T47D (cell line): ENCODE results near the gene WDR27.

ENCODE experiments used
- DNase-seq, 2 experiments: peaks; one replicate each; pipeline versions ENCODE4 v3.0.0 to v3.0.0-alpha.2; 2011 to 2012; ENCODE audit warnings: low read depth in 1 of 2, low spot score in 1 of 2
- JUND ChIP-seq: IDR thresholded peaks from 2 replicates; pipeline ENCODE4 v1.6.1; 2012; ENCODE audit warnings: low read depth
- in situ Hi-C: cut with HindIII; loops from 2 replicates; pipeline ENCODE4 v1.10.0; 2016; ENCODE audit warnings: low sequenced_read_pairs, low pct_unique_long_range_greater_than_20kb

The WDR27 gene

DNA sequence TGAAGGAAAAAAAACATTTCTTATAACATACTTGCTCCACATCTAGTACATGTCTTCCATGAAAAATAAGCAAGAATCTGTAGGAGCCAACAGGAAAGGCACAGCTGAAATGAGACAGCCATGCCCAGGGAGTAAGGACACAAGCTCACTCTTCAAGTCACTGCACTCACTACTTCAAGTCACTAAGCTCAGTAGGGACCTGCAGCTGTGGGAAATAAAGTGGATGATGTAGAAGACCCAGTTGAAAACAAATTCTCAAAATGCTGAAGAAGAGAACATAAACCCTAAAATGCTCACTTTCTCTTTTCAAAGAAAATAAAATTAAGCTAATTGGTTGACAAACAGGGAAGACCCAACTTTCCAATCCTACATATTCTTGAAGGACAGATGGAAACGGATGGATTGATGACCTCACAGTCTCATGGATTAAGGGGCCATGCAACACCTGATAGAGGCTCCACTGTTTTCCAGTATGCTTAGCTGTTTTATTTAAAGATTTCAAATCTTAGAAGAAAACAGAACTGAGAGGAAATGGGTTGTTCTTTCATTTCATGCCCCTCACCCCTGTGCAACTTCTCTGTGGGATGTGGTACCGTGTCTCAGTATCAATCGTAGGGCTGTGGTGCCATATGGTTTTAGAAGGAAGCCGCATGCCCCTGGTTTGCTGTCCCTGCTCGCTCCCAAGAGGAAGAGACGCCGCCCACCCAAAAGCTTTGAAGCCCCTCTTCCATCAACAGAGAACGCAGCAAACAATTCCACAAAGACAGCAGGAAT is 133.3 kb downstream of the WDR27 start:
- DNase-seq: no peak
- TF ChIP-seq JUND: no peak
- in situ Hi-C loops: no loop called here

DNA sequence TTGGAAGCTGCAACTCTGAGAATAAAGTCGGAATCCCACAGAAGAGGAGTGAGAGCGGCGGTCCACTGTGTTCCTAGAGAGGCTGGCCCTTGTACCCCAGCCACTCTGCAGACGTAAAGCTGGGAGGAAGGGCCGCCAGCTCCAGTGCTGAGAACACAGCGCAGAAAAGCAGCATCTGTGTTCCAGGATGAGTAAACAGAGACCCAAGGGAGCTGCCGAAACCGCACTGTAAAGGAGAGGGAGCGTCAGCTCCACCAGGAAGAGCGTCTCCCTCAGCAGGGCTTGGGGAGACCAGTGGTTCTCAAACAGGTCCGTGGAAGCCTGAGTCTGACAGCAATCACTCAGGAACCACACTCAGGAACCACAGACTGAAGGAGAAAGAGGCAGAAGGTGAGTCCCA is 134.0 kb downstream of the WDR27 start:
- no peak for TF ChIP-seq JUND
- in situ Hi-C loops: no loop called here
- DNase-seq: no peak

DNA sequence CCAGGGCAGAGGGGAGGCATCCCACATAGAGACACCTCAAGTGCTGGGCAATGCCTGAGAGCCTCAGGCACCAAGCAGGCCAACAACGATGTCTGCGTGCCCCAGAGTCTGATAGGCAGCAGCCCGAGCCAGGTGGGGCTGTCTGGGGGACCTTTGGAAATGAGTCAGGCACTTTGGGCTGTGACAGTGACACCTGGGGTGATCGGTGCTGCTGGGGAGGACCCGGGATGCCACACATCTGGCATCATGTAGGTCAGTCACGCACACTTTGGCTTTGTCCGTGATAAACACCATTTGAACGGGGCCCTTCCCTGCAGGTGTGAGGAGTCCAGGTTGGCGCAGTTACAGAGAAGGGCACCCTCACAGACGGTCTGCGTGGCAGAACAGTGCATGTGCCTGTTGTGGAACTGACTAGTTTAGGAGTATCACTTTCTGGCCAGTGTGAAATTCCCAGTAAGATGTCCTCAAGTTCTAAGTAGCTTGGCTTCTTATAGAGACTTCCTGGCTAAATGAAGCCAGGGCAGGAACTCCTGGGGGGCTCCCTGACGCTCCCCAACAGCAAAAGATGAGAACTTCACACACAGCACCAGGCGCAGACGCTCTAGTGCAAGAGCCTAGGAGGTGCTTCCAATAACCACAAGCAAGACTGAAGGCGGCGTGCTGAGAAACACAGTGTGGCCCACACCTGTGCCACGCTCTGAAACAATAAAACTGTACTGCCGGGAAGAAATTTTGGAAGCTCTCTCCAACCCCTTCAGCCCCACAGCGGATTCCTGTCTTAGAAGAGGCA is 134.7 kb downstream of the WDR27 start:
- DNase-seq: no peak
- in situ Hi-C loops: no loop called here
- no peak for TF ChIP-seq JUND

GRCh38 chr6:169566319-169566718 is 135.5 kb downstream of the WDR27 start:
- in situ Hi-C loops: no loop called here
- no peak for TF ChIP-seq JUND
- DNase-seq: no peak

GRCh38 chr6:169564453-169565240 is 137.2 kb downstream of the WDR27 start:
- no peak for TF ChIP-seq JUND
- in situ Hi-C loops: no loop called here
- no peak for DNase-seq

DNA sequence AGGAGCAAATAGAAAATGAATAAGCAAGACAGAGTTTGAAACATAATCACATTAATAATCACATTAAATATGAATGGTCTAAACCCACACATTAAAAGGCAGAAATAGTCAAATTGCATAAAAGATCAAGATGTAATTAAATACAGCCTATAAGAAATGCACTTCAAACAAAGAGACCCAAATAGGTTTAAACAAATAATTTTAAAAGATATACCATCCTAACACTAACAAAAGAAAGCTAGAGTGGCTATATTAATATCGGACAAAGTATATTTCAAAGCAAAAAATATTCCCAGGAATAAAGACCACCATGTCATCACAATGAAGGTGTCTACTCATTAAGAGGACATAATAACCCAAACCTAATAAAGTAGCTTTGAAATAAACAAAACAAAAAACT is 140.2 kb downstream of the WDR27 start:
- in situ Hi-C loops: no loop called here
- no peak for TF ChIP-seq JUND
- DNase-seq: no peak

- no peak for DNase-seq
- no peak for TF ChIP-seq JUND
- in situ Hi-C loops: no loop called here
Observed at GRCh38 chr6:169559592-169559991, 142.2 kb downstream of the WDR27 start.

DNA sequence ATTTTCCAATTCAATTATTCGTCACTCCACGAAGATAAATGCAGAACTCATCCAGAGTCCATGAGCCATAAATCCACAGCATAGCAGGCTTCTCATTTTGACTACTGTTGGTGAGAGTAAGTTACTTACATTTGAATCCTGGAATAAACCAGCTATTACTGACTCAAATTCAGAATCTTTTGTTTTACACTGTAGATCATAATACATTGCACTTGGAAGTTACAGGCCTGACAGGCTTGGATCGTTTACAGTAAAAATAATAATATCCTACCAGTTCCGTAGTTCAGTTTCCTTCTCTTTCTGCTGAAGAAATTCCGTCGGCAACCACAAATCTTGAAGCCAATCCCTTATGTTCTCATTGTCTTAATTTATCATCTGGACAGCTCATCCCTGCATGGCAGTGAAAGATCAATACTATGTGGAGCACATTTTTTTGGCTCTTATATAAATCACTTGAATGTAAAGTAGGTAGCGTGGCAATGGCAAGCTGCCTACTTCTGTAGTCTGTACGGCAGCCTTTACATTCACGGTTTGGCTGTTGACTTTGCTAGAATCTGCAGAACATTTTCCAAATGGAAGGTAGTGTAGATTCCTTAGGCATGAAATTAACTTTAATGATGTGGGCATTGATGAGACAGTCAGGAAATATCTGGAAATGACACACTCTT is 142.9 kb downstream of the WDR27 start:
- no peak for TF ChIP-seq JUND
- DNase-seq: no peak
- in situ Hi-C loops: no loop called here

DNA sequence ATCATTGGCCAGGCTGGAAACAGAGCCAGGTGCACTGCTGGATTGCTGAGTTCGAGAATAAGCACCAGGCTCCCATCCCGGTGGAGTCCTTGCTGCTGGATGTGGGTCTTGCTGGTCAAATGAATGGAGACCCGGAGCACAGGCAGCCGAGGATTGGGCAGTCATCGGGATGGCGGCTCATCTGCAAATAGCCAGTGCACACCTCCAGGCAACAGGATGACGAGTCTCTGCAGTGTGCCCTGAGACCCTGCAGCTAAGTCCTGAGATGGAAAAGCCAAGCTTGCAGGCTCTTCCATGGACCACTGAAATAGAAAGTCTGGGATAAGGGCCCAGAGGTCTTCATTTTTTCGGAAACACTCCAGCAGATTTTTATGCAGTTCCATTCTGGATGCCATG is 143.5 kb downstream of the WDR27 start:
- TF ChIP-seq JUND: no peak
- in situ Hi-C loops: no loop called here
- no peak for DNase-seq

DNA sequence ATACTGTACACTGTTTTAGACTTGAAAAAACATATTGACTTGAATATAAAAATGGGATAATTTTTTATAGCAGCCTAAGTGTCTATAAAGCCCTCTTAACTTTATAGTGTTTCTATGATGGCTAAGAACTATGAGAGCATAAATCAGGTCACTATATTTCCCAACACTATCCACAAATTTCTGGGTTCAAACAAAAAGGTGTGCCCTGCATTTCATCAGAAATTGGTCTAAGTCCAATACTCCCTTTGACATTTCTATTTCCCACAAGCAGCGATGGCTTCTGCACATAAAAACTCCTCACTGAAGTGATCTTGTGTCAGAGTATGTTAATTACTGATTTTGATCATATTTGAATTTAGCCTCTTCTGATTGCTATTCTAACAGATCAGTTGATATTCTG is 143.9 kb downstream of the WDR27 start:
- in situ Hi-C loops: no loop called here
- TF ChIP-seq JUND: no peak
- no peak for DNase-seq

DNA sequence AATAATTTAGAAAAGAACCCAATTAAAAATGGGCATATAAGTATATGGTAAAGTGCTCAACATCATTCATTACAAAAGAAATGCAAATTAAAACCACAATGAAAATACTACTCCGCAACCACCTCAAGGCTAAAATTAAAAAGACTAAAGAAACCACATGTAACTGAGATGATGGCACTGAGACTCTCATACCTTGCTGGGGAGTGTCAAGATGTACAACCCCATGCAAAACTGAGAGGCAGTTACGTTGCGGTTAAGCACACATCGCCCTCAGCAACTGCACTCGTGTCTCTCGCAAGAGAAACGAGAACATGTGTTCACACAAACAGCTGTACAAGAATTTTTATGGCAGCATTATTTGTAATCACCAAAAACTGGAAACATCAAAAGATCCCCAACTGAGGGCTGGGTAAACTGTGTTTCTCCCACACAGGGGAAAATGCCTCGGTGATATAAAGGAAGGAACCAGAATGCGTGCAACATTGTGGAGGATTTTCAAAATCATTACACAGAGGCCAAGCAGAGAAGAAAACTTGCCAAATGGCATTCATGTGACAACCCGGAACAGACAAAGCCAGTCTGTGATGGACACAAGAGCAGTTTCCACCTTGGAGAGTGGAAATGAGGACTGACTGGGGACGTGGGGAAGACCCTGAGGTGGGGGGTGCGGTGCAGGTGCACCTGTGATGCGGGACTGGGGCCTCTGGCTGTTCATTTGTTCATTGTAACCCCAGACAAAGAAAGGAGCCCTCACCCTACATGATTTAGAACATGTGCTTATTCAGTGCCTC is 144.9 kb downstream of the WDR27 start:
- DNase-seq: no peak
- TF ChIP-seq JUND: no peak
- in situ Hi-C loops: no loop called here

GRCh38 chr6:169555971-169556617 is 145.7 kb downstream of the WDR27 start:
- no peak for DNase-seq
- no peak for TF ChIP-seq JUND
- in situ Hi-C loops: no loop called here
